Measurements from ENCODE around the gene GDPD2.

The GDPD2 gene

DNA sequence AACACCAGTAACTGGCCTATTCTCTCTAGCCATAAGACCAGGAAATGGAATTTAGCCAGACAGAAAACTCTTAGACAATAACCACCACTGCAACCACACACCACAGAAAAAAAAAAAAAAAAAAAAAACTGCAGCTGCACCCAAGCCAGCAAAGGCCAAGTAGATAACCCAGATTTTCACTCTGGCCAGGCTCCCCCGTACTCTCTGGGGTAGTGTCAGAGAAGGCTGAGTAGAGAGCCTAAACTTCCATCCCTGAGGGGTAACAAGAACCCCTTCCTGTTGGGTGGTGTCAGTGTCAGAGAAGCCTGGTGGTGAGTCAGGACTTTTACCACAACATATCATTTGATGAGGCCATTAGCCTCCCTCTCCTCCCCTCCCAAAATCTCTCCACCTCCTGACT lies 15.9 kb downstream of the GDPD2 start:
- no peak for DNase-seq

DNA sequence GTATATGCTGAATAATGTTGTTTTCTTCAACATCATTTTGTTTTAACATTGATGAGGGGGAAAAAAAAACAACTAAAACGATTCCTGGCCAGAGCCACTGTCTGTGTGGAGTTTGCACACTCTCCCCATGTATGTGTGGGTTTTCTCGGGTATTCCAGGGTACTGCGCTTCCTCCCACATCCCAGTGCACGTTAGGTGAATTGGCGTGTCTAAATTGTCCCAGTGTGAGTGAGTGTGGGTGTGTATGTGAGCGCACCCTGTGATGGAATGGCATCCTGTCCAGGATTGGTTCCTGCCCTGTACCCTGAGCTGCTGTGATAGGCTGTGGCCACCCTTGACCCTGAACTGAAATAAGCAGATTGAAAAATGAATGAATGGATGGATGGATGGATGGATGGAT lies 19.1 kb downstream of the GDPD2 start:
- DNase-seq = no peak

DNA sequence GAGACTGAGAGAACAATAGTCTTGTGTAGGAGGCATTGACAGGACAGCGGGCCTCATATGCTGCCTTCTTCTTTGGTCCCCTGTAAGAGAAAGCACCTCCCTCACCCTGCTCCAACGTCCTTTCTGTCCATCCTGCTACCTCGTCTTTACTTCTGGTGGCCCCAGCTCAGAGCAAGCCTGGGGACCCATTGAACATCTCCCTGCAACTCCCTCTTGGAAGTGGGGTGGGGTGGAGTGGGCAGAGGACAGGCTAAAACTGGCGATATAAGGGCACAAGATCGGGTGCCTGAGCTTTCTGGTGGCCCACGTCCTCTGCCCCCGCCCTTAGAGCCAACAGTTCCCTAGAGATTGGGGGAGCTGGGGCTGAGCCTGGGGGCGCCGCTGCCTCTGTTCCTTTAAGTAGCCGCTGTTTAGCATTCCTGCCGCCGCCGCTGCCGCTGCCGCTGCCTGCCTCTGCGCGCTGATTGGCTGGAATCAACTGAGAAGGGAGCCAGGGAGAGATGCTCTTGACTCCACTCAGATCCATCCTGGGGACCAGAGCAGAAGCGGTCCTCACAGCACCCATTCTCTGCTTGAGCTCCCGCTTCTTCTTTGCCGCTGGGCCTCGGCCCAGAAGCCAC lies 21.3 kb downstream of the GDPD2 start, which contains the start of gene DLG3:
DLG3 (plus strand) TSS at position 510 of the 620 bp plus-strand sequence. CDS start 367 bp downstream, outside the sequence.
- DNase-seq = peak; percentile 38

DNA sequence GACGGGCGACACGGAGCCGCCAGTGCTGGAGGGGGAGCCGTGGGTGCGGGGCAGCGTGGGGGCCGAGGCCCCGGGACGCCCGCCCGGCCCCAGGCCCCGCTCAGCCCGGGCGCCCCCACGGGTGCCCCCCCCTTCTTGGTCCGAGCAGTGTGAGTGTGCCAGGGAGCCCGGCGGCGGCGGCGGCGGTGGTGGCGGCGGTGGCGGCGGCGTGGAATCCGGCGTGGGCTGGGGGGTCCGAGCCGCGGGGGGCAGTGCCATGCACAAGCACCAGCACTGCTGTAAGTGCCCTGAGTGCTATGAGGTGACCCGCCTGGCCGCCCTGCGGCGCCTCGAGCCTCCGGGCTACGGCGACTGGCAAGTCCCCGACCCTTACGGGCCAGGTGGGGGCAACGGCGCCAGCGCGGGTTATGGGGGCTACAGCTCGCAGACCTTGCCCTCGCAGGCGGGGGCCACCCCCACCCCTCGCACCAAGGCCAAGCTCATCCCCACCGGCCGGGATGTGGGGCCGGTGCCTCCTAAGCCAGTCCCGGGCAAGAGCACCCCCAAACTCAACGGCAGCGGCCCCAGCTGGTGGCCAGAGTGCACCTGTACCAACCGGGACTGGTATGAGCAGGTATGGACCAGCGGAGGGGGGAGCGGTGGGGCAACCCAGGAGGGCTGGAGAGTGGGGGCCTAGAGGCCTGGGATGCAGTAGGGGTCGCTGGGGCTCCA lies 22.0 kb downstream of the GDPD2 start:
- no peak for DNase-seq

DNA sequence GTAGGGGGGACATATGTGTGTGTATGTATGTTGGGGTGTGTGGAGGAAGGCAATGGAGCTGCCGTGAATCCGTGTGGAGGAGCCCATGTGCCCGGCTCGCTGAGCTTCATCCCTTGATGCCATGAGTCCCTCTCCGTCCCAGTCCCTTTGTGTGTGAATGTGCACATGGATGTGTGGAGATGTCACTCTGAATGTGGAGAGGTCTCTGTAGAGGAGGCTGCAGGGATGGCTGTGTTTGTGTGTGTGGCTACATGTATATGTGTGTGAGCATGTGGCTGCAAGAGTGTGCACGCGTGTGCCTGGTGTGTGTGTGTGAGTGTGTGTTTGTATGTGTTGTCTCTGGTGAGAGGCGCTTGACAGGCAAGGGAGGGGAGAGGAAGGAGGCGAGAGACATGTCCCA lies 22.8 kb downstream of the GDPD2 start:
- no peak for DNase-seq

DNA sequence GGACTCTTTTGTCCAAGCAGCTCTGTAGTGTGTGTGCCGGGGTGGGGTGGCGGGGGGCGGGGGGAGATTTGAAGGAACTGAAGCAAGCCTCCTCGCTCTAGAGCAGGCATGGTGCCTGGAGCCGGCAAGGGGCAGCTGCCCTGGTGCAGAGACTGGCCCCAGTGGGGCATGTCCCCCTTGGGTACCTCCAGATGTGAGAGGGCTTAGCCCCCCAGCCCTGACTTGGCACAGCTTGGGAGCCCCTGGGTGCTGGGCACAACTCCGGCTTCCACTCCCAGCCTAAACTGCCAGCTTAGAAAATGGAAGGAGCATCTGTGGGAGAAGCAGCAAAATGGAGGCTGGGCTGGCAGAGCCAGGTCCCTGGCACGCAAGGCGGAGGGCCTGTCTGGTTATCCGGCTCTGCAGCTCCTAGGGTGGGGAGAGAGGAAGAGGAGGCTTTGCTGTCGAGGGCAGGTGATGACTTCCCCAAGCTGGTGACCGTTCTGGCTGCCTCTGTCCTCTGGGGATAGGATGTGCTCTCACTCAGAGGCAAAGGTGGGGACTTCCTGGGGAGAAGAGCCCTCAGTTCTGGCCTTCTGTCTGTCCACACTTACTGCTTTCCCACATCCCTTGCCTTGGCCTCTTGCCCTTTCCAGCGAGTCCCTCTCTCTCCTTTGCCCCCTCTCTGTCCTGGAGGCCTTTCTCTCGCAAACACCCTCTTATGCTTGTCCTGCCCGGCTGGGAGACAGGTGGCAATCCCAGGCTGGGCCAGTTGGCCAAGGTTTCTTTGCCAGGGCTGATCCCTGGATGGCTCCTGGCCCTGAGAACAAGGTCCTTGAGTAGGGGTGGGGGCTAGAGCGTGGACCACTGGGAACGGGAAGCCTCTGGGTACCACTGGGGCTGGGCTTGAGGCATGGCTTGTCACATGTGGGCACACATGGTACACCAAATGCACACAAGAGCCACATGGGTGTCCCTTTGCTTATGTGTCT lies 23.6 kb downstream of the GDPD2 start:
- DNase-seq = no peak

DNA sequence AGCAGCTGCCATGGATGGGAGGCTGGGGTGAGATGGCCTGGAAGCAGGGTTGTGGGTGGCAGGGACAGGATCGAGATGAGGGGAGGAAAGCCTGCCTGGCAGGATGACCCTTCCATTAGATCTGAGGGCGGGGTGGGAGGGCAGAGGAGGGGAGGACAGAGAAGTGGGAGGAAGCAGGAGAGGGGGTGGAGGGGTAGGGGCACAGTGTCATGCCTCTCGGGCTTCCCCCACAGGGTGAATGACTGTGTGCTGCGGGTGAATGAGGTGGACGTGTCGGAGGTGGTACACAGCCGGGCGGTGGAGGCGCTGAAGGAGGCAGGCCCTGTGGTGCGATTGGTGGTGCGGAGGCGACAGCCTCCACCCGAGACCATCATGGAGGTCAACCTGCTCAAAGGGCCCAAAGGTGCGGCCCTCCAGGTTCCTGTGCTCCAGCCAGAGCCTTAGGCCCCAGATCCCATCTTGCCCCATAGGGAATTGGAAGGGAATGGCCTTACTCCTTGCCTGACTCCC lies 26.4 kb downstream of the GDPD2 start:
- no peak for DNase-seq

DNA sequence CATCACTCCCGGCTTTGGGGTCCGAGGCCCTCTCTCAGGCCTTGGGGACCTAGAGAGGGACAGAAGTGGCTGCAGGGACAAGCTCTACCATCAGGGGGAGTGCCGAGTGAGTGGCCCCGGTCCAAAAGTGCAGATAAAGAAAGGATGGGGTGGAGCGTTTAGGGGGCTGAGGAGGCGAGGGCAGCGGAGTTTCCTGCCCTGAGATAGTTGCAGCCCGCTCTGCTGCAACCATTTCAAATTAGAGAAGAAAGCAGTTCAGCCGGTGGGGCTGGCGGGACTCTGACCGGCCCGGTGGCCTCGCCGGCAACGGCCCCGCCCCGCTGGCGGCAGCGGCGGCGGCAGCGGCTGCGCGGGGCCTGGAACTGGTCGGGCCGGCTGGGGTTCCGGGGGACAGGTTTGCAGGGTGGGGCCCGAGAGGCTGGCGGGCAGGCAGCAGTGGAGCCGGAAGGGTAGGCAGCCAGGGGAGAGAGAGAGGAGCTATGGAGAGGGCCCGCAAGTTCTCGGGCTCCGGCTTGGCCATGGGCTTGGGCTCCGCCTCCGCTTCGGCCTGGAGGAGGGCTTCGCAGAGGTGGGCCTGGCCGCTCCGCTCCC lies 29.1 kb downstream of the GDPD2 start:
- DNase-seq = peak; percentile 35

DNA sequence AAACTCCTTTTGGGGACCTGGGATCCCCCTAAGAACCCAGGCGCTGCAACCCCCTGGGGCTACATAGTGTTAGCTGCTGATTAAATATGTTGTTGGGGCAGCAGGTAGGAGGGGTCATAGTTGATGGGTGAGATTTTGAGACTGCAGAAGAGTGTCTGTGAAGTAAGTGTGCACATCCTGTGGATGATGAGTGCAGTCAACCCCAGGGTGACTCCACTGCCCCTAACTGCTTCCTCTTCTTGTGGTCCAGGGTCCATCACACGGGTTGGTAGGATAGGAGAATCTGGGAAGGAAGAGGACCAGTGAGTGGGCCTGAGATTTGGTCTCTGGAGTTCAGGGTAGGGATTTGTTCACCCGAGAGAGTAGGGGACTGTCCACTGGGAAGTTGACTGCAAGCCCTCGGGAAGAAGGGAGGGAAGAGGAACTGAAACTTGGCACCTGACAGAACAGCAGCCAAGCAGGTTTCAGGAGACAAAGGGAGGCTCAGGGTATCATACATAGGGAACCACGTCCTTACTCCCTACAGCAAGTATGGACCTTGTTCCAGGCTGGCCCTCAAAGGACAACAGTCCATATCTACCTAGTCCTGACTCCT lies 30.0 kb downstream of the GDPD2 start:
- no peak for DNase-seq

DNA sequence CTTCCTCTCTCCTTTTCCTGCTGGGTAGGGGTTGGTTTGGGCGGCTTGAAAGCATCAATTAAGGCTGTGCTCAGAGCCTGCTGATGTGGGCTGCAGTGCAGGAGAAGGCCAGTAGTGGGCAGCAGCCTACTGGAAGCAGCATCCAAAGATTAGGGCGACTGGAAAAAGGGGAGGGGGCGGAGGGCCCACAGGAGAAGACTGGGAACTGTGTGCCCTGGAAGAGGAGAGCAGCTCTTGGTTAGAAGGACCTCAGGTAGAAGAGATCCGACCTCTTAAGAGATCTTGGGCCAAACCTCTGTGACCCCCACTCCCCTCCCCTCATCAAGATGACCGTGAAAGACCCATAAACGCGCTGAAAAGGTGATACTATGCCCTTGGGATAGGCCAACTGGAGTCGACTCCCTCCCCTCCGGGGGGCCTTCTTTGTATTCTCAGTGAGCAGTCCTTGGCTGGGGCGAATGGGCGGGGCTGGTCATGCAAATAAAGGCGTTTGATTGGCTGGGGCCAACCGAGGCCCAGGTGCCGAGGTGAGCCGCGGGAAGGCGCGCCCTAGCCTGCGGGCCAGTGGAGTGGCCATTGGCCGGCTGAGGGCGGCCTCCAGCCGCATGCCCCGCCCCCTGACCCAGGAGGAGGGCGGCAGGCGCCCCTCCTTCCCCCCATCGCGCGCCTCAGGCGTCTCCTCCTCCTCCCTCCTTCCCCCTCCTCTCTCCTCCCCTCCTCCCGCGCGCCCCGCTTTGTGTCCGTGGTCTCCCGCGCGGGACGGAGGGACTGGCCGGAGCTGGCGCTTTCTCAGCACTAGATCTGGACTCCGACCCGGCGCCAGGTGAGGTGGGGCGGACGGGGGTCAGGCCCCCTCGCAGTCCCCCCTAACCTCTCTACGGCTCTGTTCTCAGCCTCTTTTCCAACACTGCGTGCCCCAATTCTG lies 31.6 kb downstream of the GDPD2 start:
- DNase-seq = peak; percentile 87

DNA sequence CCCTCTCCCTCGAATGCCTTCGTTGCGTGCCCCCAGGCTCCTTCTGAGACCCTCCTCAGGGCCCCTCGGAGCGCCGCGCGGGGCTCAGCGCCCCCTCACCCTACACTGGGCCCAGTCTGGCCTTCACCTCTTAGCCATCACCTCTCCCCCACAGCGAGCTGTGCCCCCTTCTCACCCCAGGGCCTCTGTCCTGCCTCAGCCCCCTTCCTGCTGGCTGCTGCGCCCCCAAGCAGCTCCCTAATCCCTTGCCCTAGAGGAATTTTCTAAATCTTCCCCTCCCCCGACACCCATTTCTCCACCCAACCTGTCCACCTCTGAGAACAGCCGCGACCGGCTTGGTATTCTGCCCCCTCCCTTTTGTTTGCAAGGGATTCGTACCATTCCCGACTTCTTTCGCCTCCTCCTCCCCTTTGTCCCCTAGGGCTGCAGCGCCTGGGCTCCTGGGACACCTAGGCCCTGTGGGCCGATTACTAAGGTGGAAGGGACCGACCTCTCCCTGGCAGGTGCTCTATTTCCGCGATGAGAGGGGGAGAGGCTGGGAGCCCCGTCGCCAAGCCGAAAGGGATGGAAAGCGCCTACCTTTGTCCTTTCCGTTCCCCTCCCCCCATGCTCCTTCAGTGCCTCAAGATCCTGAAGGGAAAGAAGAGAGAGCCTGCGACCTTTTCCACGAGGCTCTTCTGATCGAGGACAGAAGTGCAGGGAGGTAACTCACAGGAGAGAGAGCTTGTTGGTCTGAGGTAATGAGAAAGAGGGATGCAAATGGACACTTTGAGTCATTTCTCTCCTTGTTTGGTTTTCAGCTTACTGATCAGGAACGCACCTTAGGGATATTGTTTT lies 32.5 kb downstream of the GDPD2 start:
- DNase-seq = no peak

DNA sequence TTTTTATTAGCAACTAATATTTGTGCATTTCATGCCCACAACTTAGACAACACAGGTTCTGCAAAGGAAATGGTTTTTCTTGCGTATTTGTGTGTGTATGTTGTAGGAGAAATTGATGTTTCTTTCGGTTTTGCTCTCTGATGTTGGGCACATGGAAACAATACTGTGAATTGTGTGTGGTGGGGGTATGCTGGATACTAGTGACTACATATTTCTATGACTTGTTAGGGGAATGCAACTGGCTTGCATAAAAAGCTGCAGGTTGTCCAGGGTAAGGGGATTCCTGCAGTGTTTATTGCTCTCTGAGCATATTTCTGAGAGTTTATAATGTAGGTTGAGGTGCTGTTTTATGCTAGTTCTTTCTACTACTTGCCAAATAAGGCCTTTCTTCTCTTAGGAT lies 33.1 kb downstream of the GDPD2 start:
- DNase-seq = no peak

DNA sequence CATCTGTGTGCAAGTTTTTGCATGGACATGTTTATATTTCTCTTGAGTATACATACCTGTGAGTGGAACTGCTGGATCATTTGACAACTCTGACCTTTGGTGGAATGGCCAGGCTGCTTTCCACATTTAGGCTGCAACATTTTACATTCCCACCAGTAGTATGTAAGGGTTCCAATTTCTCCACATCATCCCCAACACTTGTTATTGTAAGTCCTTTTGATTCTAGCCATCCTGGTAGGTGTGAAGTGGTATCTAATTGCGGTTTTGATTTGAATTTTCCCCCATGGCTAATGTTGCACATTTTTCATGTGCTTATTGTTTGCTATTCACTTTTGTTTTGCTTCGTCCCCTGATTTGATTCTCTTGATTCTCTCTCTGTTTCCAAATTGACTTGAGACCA lies 37.9 kb downstream of the GDPD2 start:
- no peak for DNase-seq

DNA sequence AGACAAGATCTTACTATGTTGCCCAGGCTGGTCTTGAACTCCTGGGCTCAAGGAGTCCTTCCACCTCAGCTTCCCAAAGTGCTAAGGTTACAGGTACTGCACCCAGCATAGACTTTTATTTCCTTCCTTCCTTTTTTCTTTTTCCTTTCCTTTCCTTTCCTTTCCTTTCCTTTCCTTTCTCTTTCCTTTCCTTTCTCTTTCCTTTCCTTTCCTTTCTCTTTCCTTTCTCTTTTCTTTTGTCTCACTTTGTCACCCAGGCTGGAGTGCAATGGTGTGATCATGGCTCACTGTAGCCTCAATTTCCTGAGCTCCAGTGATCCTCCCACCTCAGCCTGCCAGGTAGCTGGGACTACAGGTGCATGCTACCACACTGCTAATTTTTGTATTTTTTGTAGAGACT lies 40.9 kb downstream of the GDPD2 start:
- DNase-seq = no peak

DNA sequence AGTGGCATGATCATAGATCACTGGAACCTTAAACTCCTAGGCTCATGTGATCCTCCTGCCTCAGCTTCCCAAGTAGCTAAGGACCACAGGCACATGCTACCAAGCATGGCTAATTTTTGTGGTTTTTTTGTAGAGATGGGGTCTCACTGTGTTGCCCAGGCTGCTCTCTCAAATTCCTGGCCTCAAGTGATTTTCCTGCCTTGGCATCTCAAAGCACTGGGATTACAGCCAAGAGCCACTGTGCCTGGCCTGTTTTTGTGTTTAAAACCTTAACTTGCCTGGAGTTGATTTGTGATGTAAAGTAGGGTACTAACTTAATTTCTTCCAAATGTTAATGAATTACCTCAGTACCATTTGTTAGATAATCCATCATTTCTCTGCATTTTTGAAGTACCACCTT lies 43.9 kb downstream of the GDPD2 start:
- no peak for DNase-seq

DNA sequence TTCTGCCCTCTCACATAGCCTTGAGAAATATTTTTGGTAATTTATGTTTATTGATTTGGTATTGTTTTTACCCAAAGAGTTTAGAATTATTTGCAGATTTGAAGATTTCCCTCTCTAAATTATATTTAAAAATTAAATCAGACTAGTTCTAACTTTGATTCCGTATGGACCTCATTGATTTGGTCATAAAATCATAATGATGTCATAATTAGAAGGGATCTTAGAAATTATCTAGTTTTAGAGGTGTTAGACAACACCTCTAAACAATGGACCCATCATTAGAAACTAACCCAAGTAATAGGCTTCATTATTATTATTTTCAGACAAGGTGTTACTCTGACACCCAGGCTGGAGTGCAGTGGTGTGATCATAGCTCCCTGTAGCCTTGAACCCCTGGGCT lies 45.6 kb downstream of the GDPD2 start:
- DNase-seq = no peak

DNA sequence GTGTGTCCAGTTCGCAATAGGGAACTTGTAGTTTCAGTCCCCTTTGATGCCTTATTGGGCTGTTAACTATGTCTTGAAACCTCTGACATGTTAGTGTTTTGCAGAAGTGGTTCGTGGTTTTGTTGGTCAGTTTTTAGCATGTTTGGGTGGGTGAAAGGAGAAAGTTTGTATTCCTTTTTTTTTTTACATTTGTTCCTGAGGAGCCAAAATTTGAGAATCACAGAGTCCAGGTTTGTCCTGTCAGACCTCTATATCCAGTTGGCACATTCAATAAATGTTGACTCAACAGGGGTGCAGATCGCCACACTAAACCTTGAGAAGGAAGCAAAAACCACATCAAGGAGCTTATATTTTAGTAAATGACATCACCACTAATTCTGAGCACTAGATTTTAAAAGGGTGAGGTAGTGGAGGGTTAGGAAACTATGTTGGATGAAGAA lies 47.8 kb downstream of the GDPD2 start:
- no peak for DNase-seq

DNA sequence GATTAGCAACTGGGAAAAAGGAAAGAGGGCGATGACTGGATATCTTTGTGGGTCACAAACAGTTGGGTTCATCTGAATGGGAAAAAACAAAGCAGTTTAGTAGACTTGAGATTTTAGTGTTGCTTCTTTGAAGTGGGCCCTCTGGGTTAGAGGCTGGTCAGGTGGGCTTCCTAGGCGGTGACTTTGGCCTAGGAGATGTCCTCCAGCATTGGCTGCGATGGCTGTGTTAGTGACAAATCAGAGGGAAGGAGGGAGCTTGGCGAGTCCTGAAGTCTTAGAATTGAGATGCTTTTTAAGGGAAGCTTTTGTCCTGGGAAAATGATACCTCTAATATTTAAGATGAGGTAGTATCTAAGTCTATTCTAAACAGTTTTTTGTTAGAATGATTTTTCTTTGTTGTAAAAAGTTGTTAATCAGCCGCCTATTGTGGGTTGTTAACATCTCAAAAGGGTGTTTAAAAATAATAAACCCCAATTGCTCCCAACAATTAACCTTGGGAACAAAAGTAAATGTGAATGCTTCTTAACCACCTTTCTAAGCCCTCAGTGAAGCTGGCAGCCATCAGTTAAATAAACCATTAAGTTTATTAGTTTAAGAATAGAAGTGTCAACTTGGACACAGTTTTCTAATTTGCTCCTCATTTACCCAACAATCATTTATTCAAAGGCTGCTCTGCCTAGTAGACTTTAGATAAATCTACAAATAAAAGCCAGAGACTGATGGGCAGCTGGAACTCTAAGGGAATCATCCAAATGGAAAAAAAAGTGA lies 53.2 kb downstream of the GDPD2 start:
- no peak for DNase-seq

DNA sequence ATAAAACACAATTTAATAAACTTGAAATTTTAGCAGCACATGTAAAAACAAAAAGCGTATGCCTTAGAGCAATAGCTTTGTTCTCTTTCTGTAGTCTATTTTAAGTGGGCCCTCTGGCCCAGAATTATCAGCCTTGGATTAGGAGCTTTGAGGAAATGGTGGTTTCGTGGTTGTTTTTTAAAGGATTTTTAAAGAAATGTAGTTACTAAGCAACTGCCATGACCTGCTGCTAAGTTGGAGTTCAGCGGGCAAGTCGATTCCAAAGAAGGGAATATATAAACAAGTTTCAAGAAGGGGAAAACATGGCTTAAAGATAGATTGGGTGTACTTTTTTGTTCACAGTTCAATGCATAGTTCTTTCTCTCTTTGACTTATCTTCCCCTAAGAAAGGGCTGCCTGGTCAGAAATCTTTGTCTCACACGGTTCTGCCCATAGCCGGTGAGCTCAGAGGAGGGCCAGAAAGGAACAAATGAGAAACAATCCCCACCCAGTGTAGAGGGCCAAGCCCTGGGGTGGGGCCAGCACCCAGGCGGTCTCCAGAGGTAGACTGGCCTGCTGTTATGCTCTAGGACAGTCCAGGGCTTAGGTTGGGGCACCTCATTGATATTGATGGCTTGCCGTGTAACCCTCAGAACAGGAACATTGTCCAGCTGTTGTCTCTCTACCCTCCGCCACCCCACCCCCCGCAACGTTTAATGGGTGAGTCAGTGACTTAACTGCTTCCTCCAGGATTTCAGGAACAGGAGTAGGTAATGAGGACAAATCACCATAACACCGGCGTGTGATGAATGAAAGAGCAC lies 54.0 kb downstream of the GDPD2 start:
- no peak for DNase-seq

Measured in NCI-H1694 (cell line).